IMR-90 (cell line): ENCODE measurements around the gene TNK1. TPM values are rescaled to one million over a fixed set of nuclear protein-coding genes. Genes with fewer than 3 reads are reported as not detected.

ENCODE experiments used
- ATAC-seq: fragments of 200-7000 bp; cut with Tn5 transposase; 2 replicates; pipeline ENCODE4 v1.9.1; 2020; ENCODE audit warnings: low read depth, mild to moderate bottlenecking, moderate library complexity
- BruUV-seq: library from RNA; stranded (reverse); fragments of 400-500 nt; replicated peaks from 2 replicates; lab custom pipeline; 2021; lab: Mats Ljungman, UMichigan
- CTCF ChIA-PET: fragments of 300-600 bp; formaldehyde crosslinking; extraction: SDS; loops from one replicate; lab custom pipeline; 2021; ENCODE audit warnings: antibody characterized with exemption; lab: Yijun Ruan, JAX
- POLR2A ChIA-PET: fragments of 300-600 bp; sonication (Branson Sonifier 250); formaldehyde crosslinking; loops from one replicate; lab custom pipeline; 2022; ENCODE audit warnings: antibody characterized with exemption; ENCODE audit not compliant: unreplicated experiment; lab: Charles Lee
- DNase-seq: peaks from one replicate; pipeline ENCODE4 v3.0.0; 2013
- H2AFZ ChIP-seq: replicated peaks from 2 replicates; pipeline ENCODE3; 2013; ENCODE audit warnings: low read length, mild to moderate bottlenecking; ENCODE audit not compliant: poor library complexity
- H2AK5ac ChIP-seq: 2 replicates; pipeline ENCODE4 v1.6.1; 2013; ENCODE audit warnings: low read depth, low read length, inconsistent platforms
- H2AK9ac ChIP-seq: replicated peaks from 2 replicates; pipeline ENCODE3; 2013; ENCODE audit warnings: mild to moderate bottlenecking, low read depth, low read length, moderate library complexity; ENCODE audit not compliant: poor library complexity
- H2BK120ac ChIP-seq: 2 replicates; pipeline ENCODE4 v1.6.1; 2013; ENCODE audit warnings: low read depth, low read length, inconsistent platforms
- H2BK15ac ChIP-seq: 3 replicates; pipeline ENCODE4 v1.6.1; 2013; ENCODE audit warnings: low read depth, low read length, inconsistent platforms
- H2BK20ac ChIP-seq: 2 replicates; pipeline ENCODE4 v1.6.1; 2013; ENCODE audit warnings: low read depth, mild to moderate bottlenecking, inconsistent platforms, low read length, moderate library complexity
- H2BK5ac ChIP-seq: 2 replicates; pipeline ENCODE4 v1.6.1; 2013; ENCODE audit warnings: mild to moderate bottlenecking, low read depth, low read length, inconsistent platforms; ENCODE audit not compliant: poor library complexity, severe bottlenecking
- H3K14ac ChIP-seq: replicated peaks from 2 replicates; pipeline ENCODE4 v1.6.1; 2013; ENCODE audit warnings: low read depth, low read length, inconsistent platforms
- H3K18ac ChIP-seq: 2 replicates; pipeline ENCODE4 v1.6.1; 2013; ENCODE audit warnings: low read depth, low read length, control low read depth
- H3K23ac ChIP-seq: 2 replicates; pipeline ENCODE4 v1.6.1; 2013; ENCODE audit warnings: low read depth, low read length, inconsistent platforms
- H3K27ac ChIP-seq: 2 replicates; pipeline ENCODE4 v1.5.1; 2013; ENCODE audit warnings: mild to moderate bottlenecking, control low read depth, low read length; ENCODE audit not compliant: insufficient read depth
- H3K27me3 ChIP-seq: 2 replicates; pipeline ENCODE4 v1.6.1; 2013; ENCODE audit warnings: low read length; ENCODE audit not compliant: control insufficient read depth, insufficient read depth
- H3K36me3 ChIP-seq: 2 replicates; pipeline ENCODE4 v1.6.1; 2013; ENCODE audit warnings: low read length, mixed read lengths; ENCODE audit not compliant: control insufficient read depth, insufficient read depth
- H3K4ac ChIP-seq: 2 replicates; pipeline ENCODE4 v1.6.1; 2013; ENCODE audit warnings: low read depth, low read length, inconsistent platforms
- H3K4me1 ChIP-seq: 2 replicates; pipeline ENCODE4 v1.6.1; 2013; ENCODE audit warnings: low read length, mixed read lengths; ENCODE audit not compliant: control insufficient read depth, insufficient read depth
- H3K4me2 ChIP-seq: 2 replicates; pipeline ENCODE4 v1.6.1; 2013; ENCODE audit warnings: low read depth, mild to moderate bottlenecking, control low read depth, low read length, moderate library complexity
- H3K4me3 ChIP-seq: 2 replicates; pipeline ENCODE4 v1.5.1; 2013; ENCODE audit warnings: low read depth, mild to moderate bottlenecking, control low read depth, low read length, moderate library complexity; ENCODE audit not compliant: insufficient read depth
- H3K56ac ChIP-seq: 2 replicates; pipeline ENCODE4 v1.6.1; 2013; ENCODE audit warnings: low read length, inconsistent platforms; ENCODE audit not compliant: insufficient read depth; ENCODE audit errors: extremely low read depth
- H3K79me1 ChIP-seq, 2 experiments: 2 replicates each; pipeline ENCODE4 v1.6.1; 2013; ENCODE audit warnings: low read length in 2 of 2, inconsistent platforms in 1 of 2, low read depth in 1 of 2
- H3K9ac ChIP-seq: 2 replicates; pipeline ENCODE4 v1.6.1; 2013; ENCODE audit warnings: low read depth, low read length, control low read depth
- H3K9me1 ChIP-seq: 2 replicates; pipeline ENCODE4 v1.6.1; 2013; ENCODE audit warnings: low read length, inconsistent platforms; ENCODE audit not compliant: insufficient read depth
- H3K9me3 ChIP-seq: 2 replicates; pipeline ENCODE4 v1.6.1; 2013; ENCODE audit warnings: low read length; ENCODE audit not compliant: control insufficient read depth, insufficient read depth
- H4K20me1 ChIP-seq: 2 replicates; pipeline ENCODE4 v1.6.1; 2013; ENCODE audit warnings: low read length, inconsistent platforms; ENCODE audit not compliant: insufficient read depth
- H4K5ac ChIP-seq: 2 replicates; pipeline ENCODE4 v1.6.1; 2013; ENCODE audit warnings: mild to moderate bottlenecking, low read depth, low read length, control low read depth
- H4K8ac ChIP-seq, 2 experiments: 2 replicates each; pipeline ENCODE4 v1.6.1; 2013; ENCODE audit warnings: low read depth in 2 of 2, low read length in 2 of 2, control low read depth in 1 of 2, inconsistent platforms in 1 of 2
- H4K91ac ChIP-seq: 2 replicates; pipeline ENCODE4 v1.6.1; 2013; ENCODE audit warnings: low read depth, low read length, inconsistent platforms; ENCODE audit not compliant: insufficient read depth
- CEBPB ChIP-seq: IDR thresholded peaks from 2 replicates; pipeline ENCODE4 v1.6.1; 2012; ENCODE audit warnings: low read depth, low read length, improper control_type of control experiment
- MAFK ChIP-seq: IDR thresholded peaks from 2 replicates; pipeline ENCODE4 v1.6.1; 2012; ENCODE audit warnings: low read depth, low read length, improper control_type of control experiment
- MAZ ChIP-seq: IDR thresholded peaks from 2 replicates; pipeline ENCODE4 v1.6.1; 2012; ENCODE audit warnings: low read depth, mild to moderate bottlenecking, low read length, improper control_type of control experiment, moderate library complexity, borderline replicate concordance
- POLR2A ChIP-seq: IDR thresholded peaks from 2 replicates; pipeline ENCODE4 v1.6.1; 2012; ENCODE audit warnings: mild to moderate bottlenecking, low read depth, low read length
- RAD21 ChIP-seq: IDR thresholded peaks from 2 replicates; pipeline ENCODE4 v1.6.1; 2012; ENCODE audit warnings: low read length, improper control_type of control experiment
- RCOR1 ChIP-seq: IDR thresholded peaks from 2 replicates; pipeline ENCODE4 v1.6.1; 2012; ENCODE audit warnings: mild to moderate bottlenecking, low read length, improper control_type of control experiment; ENCODE audit not compliant: insufficient replicate concordance
- RFX5 ChIP-seq: IDR thresholded peaks from 2 replicates; pipeline ENCODE4 v1.8.0; 2012; ENCODE audit warnings: low read depth, mild to moderate bottlenecking, low read length, moderate library complexity
- SMC3 ChIP-seq: fragments of 150-350 bp; IDR thresholded peaks from 2 replicates; pipeline ENCODE4 v1.6.1; 2016; ENCODE audit warnings: low read depth, mild to moderate bottlenecking, antibody characterized with exemption, low read length, moderate library complexity
- WGBS, 2 experiments: methylation state at CpG; one replicate each; pipeline versions ENCODE4 v1.1.5 to v1.1.7; 2013; ENCODE audit warnings: missing lambda C conversion rate in 2 of 2; ENCODE audit not compliant: insufficient read length in 1 of 2; ENCODE audit errors: extremely low coverage in 2 of 2; 5-methylcytosine and 5-hydroxymethylcytosine counted together
- dilution Hi-C: fragments of 300-500 bp; cut with HindIII; formaldehyde crosslinking; loops from one replicate; pipeline ENCODE4 v1.14.3; 2018; ENCODE audit warnings: low sequenced_read_pairs; ENCODE audit not compliant: unreplicated experiment
- in situ Hi-C: fragments of 300-500 bp; cut with MboI; formaldehyde crosslinking; loops from 3 replicates; pipeline ENCODE4 v1.14.3; 2019; ENCODE audit warnings: low sequenced_read_pairs, inconsistent platforms, mixed read lengths
- intact Hi-C: fragments of 100-400 bp; cut with micrococcal nuclease; formaldehyde crosslinking; loops from 2 replicates; pipeline ENCODE4 v1.10.0; 2022
- polyA plus RNA-seq, 3 experiments: library from polyadenylated mRNA; depleted of rRNA; stranded (reverse); fragments of >200 nt; gene quantifications; 2 replicates each; pipeline ENCODE4 v1.2.3, GENCODE V29; 2012; ENCODE audit warnings: low replicate concordance in 1 of 3
- total RNA-seq: library from RNA; depleted of rRNA; stranded (reverse); fragments of >200 nt; gene quantifications from 2 replicates; pipeline ENCODE4 v1.2.3, GENCODE V29; 2012
- TF ChIP-seq, protein P1 (sequence below): conservative IDR thresholded peaks from 2 replicates; pipeline ENCODE4 v1.5.1; 2012; ENCODE audit warnings: mild to moderate bottlenecking, low read depth, low read length, improper control_type of control experiment
- TF ChIP-seq, protein P2 (sequence below): fragments of 150-350 bp; IDR thresholded peaks from 2 replicates; pipeline ENCODE4 v1.6.1; 2016; ENCODE audit warnings: low read depth, mild to moderate bottlenecking, low read length, moderate library complexity, borderline replicate concordance

The TNK1 gene
- total and polyA plus RNA-seq, 2 of the 4 experiments (the other 2 are of a cell fraction), result 0.44 to 0.54 TPM

DNA sequence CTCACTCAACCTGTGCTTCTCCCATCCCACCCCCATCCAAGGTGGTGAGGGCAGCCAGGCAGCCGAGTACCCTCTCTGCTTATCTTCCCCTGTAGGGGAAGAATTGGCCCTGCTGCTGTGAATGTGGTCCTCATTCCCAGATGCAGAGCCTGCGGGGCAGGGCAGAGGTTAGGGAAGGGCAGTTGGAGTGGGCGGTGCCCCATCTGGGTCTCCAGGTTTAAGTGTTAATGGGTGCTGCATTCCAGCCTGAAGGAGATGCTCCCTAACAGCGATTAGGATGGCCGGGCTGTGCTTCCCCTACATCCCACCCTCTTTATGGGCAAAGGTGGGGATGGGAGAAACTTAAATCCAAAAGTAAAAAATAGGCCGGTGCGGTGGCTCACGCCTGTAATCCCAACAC is 13.8 kb upstream of the TNK1 start:
- ChIA-PET CTCF (no interaction called here), POLR2A (interaction anchor here (0.6 kb wide), 1 partner anchor 19 kb away, joined by 3 read pairs; no protein-coding TSS in a partner anchor)
- Histone ChIP-seq H3K79me1 (no peaks in the 10 kb centered on the region), H3K4ac (no peak overlapping the region), H3K56ac (no peak overlapping the region), H3K27me3 (peaks cover 22% of the 10 kb centered on the region), H3K4me1 (no peaks in the 10 kb centered on the region), H4K20me1 (no peaks in the 10 kb centered on the region), H4K5ac (no peak overlapping the region), H3K36me3 (no peaks in the 10 kb centered on the region), H3K14ac (no peak overlapping the region), H2BK120ac (no peak overlapping the region), H3K4me3 (no peak overlapping the region), H2BK15ac (no peak overlapping the region), H2AK5ac (no peak overlapping the region), H3K4me2 (no peak overlapping the region), H3K23ac (no peak overlapping the region), H3K18ac (no peak overlapping the region), H3K9me1 (no peaks in the 10 kb centered on the region), H3K27ac (no peak overlapping the region), H2BK5ac (no peak overlapping the region), H4K8ac (no peak overlapping the region), H2AFZ (no peak overlapping the region), H4K91ac (no peak overlapping the region), H2AK9ac (no peak overlapping the region), H2BK20ac (no peak overlapping the region), H3K9me3 (no peaks in the 10 kb centered on the region), H3K9ac (no peak overlapping the region)
- in situ Hi-C loops (no loop called here), dilution Hi-C loops (no loop called here), intact Hi-C loops (no loop called here)
- BruUV-seq, result no TSS peak
- ATAC-seq (no peak), DNase-seq (no peak)
- no CpG with 5 or more reads among the region's 8 CpGs for WGBS, 2 experiments
- TF ChIP-seq RAD21, result no peak
- no peak for TF ChIP-seq CEBPB
- TF ChIP-seq RFX5, result no peak
- no peak for TF ChIP-seq MAFK
- TF ChIP-seq POLR2A, result no peak
- TF ChIP-seq MAZ, result no peak
- TF ChIP-seq RCOR1, result no peak
- TF ChIP-seq, protein P1, sequence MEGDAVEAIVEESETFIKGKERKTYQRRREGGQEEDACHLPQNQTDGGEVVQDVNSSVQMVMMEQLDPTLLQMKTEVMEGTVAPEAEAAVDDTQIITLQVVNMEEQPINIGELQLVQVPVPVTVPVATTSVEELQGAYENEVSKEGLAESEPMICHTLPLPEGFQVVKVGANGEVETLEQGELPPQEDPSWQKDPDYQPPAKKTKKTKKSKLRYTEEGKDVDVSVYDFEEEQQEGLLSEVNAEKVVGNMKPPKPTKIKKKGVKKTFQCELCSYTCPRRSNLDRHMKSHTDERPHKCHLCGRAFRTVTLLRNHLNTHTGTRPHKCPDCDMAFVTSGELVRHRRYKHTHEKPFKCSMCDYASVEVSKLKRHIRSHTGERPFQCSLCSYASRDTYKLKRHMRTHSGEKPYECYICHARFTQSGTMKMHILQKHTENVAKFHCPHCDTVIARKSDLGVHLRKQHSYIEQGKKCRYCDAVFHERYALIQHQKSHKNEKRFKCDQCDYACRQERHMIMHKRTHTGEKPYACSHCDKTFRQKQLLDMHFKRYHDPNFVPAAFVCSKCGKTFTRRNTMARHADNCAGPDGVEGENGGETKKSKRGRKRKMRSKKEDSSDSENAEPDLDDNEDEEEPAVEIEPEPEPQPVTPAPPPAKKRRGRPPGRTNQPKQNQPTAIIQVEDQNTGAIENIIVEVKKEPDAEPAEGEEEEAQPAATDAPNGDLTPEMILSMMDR, result no peak
- TF ChIP-seq, protein P2, sequence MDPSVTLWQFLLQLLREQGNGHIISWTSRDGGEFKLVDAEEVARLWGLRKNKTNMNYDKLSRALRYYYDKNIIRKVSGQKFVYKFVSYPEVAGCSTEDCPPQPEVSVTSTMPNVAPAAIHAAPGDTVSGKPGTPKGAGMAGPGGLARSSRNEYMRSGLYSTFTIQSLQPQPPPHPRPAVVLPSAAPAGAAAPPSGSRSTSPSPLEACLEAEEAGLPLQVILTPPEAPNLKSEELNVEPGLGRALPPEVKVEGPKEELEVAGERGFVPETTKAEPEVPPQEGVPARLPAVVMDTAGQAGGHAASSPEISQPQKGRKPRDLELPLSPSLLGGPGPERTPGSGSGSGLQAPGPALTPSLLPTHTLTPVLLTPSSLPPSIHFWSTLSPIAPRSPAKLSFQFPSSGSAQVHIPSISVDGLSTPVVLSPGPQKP, result no peak
- no peak for TF ChIP-seq SMC3
